GM12878 (cell line): Measurements from ENCODE around the gene ZDHHC9. TPM values are rescaled to one million over a fixed set of nuclear protein-coding genes. Genes with fewer than 3 reads are reported as not detected.

ENCODE experiments used
- ATAC-seq: fragments of 200-7000 bp; cut with Tn5 transposase; 3 replicates; pipeline ENCODE4 v1.9.1; 2020; ENCODE audit warnings: mild to moderate bottlenecking, moderate library complexity
- BruUV-seq: library from RNA; stranded (reverse); fragments of 400-500 nt; replicated peaks from 2 replicates; lab custom pipeline; 2021; lab: Mats Ljungman, UMichigan
- CTCF ChIA-PET: fragments of 300-600 bp; sonication (Branson Sonifier 250); formaldehyde crosslinking; extraction: SDS; loops from one replicate; lab custom pipeline; 2021; ENCODE audit warnings: inconsistent platforms; lab: Yijun Ruan, JAX
- POLR2A ChIA-PET: fragments of 350-600 bp; formaldehyde crosslinking; extraction: SDS; loops from one replicate; lab custom pipeline; 2021; ENCODE audit warnings: inconsistent platforms; lab: Charles Lee
- RAD21 ChIA-PET: fragments of 300-600 bp; sonication (Branson Sonifier 250); formaldehyde crosslinking; loops from one replicate; lab custom pipeline; 2023; ENCODE audit warnings: antibody characterized with exemption; ENCODE audit not compliant: unreplicated experiment; lab: Charles Lee
- SMC1A ChIA-PET: fragments of 300-600 bp; sonication (Branson Sonifier 250); formaldehyde crosslinking; loops from one replicate; lab custom pipeline; 2023; ENCODE audit not compliant: unreplicated experiment, uncharacterized antibody; lab: Charles Lee
- DNase-seq: peaks from one replicate; pipeline ENCODE4 v3.0.0-alpha.2; 2011; ENCODE audit warnings: low read depth, low spot score
- FAIRE-seq: peaks from 3 replicates; lab custom pipeline; 2011; peaks lifted over from hg19 to GRCh38; lab: Jason Lieb, UNC
- H2AFZ ChIP-seq: 2 replicates; pipeline ENCODE4 v1.6.0; 2011; ENCODE audit warnings: low read depth, low read length, control low read depth; ENCODE audit not compliant: control insufficient read depth
- H3K27ac ChIP-seq: 2 replicates; pipeline ENCODE4 v1.5.1; 2011; ENCODE audit warnings: control low read depth; ENCODE audit not compliant: control insufficient read depth, insufficient read depth
- H3K27me3 ChIP-seq, 2 experiments: replicated peaks in 1 of 2; 2 replicates each; pipeline versions ENCODE4 v1.6.0 to v1.6.1; 2011; ENCODE audit warnings: low read length in 1 of 2; ENCODE audit not compliant: control insufficient read depth in 2 of 2, insufficient read depth in 2 of 2
- H3K36me3 ChIP-seq, 2 experiments: 2 replicates each; pipeline ENCODE4 v1.5.1; 2011; ENCODE audit warnings: low read length in 1 of 2; ENCODE audit not compliant: control insufficient read depth in 2 of 2, insufficient read depth in 2 of 2
- H3K4me1 ChIP-seq: 2 replicates; pipeline ENCODE4 v1.6.1; 2011; ENCODE audit warnings: mild to moderate bottlenecking, low read length, moderate library complexity, mixed read lengths; ENCODE audit not compliant: control insufficient read depth, insufficient read depth
- H3K4me2 ChIP-seq: 2 replicates; pipeline ENCODE4 v1.6.0; 2011; ENCODE audit warnings: control low read depth; ENCODE audit not compliant: control insufficient read depth, insufficient read depth
- H3K4me3 ChIP-seq: fragments of 200-600 bp; sonication (generic); 2 replicates; pipeline ENCODE4 v1.5.1; 2016
- H3K79me2 ChIP-seq: 2 replicates; pipeline ENCODE4 v1.6.0; 2011; ENCODE audit warnings: low read length; ENCODE audit not compliant: control insufficient read depth, insufficient read depth
- H3K9ac ChIP-seq: 2 replicates; pipeline ENCODE4 v1.8.0; 2011; ENCODE audit warnings: low read length, control low read depth, mixed read lengths; ENCODE audit not compliant: control insufficient read depth, insufficient read depth
- H3K9me3 ChIP-seq: replicated peaks from 3 replicates; pipeline ENCODE4 v1.5.1; 2011; ENCODE audit warnings: mild to moderate bottlenecking, low read length; ENCODE audit not compliant: control insufficient read depth, insufficient read depth
- H4K20me1 ChIP-seq: 2 replicates; pipeline ENCODE4 v1.6.0; 2011; ENCODE audit not compliant: control insufficient read depth, insufficient read depth
- BACH1 ChIP-seq: fragments of 450-650 bp; IDR thresholded peaks from 2 replicates; pipeline ENCODE4 v1.6.1; 2017; ENCODE audit warnings: mild to moderate bottlenecking, borderline replicate concordance
- FOXM1 ChIP-seq: IDR thresholded peaks from 2 replicates; pipeline ENCODE4 v1.6.1; 2012; ENCODE audit warnings: low read depth, mild to moderate bottlenecking, inconsistent platforms, low read length, moderate library complexity
- HDAC2 ChIP-seq: fragments of 200-600 bp; sonication (generic); IDR thresholded peaks from 2 replicates; pipeline ENCODE4 v1.6.1; 2017
- MEF2B ChIP-seq: fragments of 450-650 bp; IDR thresholded peaks from 2 replicates; pipeline ENCODE4 v1.6.1; 2018; ENCODE audit warnings: mild to moderate bottlenecking, moderate library complexity; ENCODE audit not compliant: partially characterized antibody, poor library complexity, severe bottlenecking
- MTA3 ChIP-seq: IDR thresholded peaks from 2 replicates; pipeline ENCODE4 v1.6.1; 2012; ENCODE audit warnings: low read length, inconsistent platforms, borderline replicate concordance
- MXI1 ChIP-seq: fragments of 150-350 bp; IDR thresholded peaks from 2 replicates; pipeline ENCODE4 v1.6.1; 2011; ENCODE audit warnings: low read depth, mild to moderate bottlenecking, inconsistent platforms, low read length, improper control_type of control experiment
- POLR2AphosphoS2 ChIP-seq: IDR thresholded peaks from 2 replicates; pipeline ENCODE4 v1.6.1; 2011; ENCODE audit warnings: low read depth, mild to moderate bottlenecking, low read length, improper control_type of control experiment, moderate library complexity
- RAD51 ChIP-seq: fragments of 450-650 bp; IDR thresholded peaks from 2 replicates; pipeline ENCODE4 v1.6.1; 2016; ENCODE audit warnings: moderate library complexity, mild to moderate bottlenecking, inconsistent platforms
- SREBF2 ChIP-seq: IDR thresholded peaks from 2 replicates; pipeline ENCODE4 v1.6.1; 2012; ENCODE audit warnings: mild to moderate bottlenecking, low read length
- YBX1 ChIP-seq: fragments of 450-650 bp; IDR thresholded peaks from 2 replicates; pipeline ENCODE4 v1.6.1; 2016; ENCODE audit warnings: antibody characterized with exemption
- ZZZ3 ChIP-seq: IDR thresholded peaks from 2 replicates; pipeline ENCODE4 v1.6.1; 2011; ENCODE audit warnings: low read depth; ENCODE audit not compliant: control insufficient read depth, insufficient read length
- WGBS: methylation state at CpG from one replicate; pipeline ENCODE4 v1.1.6; 2016; ENCODE audit warnings: low lambda C conversion rate; ENCODE audit not compliant: insufficient replicate concordance, insufficient coverage; ENCODE audit errors: missing lambda C conversion rate; 5-methylcytosine and 5-hydroxymethylcytosine counted together
- in situ Hi-C: fragments of 300-500 bp; cut with MboI; formaldehyde crosslinking; loops from 9 replicates; pipeline ENCODE4 v1.14.3; 2018; ENCODE audit warnings: mixed read lengths
- intact Hi-C: fragments of 100-400 bp; cut with micrococcal nuclease; formaldehyde crosslinking; loops from one replicate; pipeline ENCODE4 v1.14.2; 2022; ENCODE audit not compliant: unreplicated experiment
- polyA plus RNA-seq, 11 experiments: library from polyadenylated mRNA; depleted of rRNA in 4 of 11; unstranded in 6 of 11; stranded (reverse) in 5 of 11; fragments of >200 nt; fragmentation: Nextera tagmentation in 4 of 11; fragmentation: Illumina TruSeq in 1 of 11; extraction: Ambion mirVana in 4 of 11; extraction: Trizol in 1 of 11; gene quantifications; 1 replicate in 1 of 11; 2 replicates in 10 of 11; pipeline versions ENCODE4 v1.2.1 to v1.2.3, GENCODE V29; 2011 to 2016; ENCODE audit warnings: inconsistent platforms in 2 of 11, missing spikeins in 2 of 11, low read depth in 1 of 11
- total RNA-seq, 4 experiments: library from RNA; depleted of rRNA in 3 of 4; stranded (reverse); fragments of >200 nt in 3 of 4; fragmentation: Illumina TruSeq in 1 of 4; extraction: Trizol in 1 of 4; gene quantifications; 2 replicates each; pipeline versions ENCODE4 v1.2.1 to v1.2.3, GENCODE V29; 2013 to 2021
- TF ChIP-seq, protein P1 (sequence below): fragments of 450-650 bp; IDR thresholded peaks from 2 replicates; pipeline ENCODE4 v1.6.1; 2017; ENCODE audit warnings: mild to moderate bottlenecking, low read depth, inconsistent platforms; ENCODE audit not compliant: poor library complexity, severe bottlenecking
- TF ChIP-seq, protein P2 (sequence below): fragments of 450-650 bp; IDR thresholded peaks from 2 replicates; pipeline ENCODE4 v1.6.1; 2017; ENCODE audit warnings: low read depth, mild to moderate bottlenecking, moderate library complexity
- TF ChIP-seq, protein P3 (sequence below): fragments of 450-650 bp; formaldehyde crosslinking; IDR thresholded peaks from 2 replicates; pipeline ENCODE4 v1.4.0; 2020; ENCODE audit warnings: mild to moderate bottlenecking, moderate library complexity

The ZDHHC9 gene
- total and polyA plus RNA-seq, 10 of the 15 experiments (the other 5 are each of a cell fraction or from before 2014, with no cell fraction given), result 1.8 to 13.0 (median 5.4) TPM

DNA sequence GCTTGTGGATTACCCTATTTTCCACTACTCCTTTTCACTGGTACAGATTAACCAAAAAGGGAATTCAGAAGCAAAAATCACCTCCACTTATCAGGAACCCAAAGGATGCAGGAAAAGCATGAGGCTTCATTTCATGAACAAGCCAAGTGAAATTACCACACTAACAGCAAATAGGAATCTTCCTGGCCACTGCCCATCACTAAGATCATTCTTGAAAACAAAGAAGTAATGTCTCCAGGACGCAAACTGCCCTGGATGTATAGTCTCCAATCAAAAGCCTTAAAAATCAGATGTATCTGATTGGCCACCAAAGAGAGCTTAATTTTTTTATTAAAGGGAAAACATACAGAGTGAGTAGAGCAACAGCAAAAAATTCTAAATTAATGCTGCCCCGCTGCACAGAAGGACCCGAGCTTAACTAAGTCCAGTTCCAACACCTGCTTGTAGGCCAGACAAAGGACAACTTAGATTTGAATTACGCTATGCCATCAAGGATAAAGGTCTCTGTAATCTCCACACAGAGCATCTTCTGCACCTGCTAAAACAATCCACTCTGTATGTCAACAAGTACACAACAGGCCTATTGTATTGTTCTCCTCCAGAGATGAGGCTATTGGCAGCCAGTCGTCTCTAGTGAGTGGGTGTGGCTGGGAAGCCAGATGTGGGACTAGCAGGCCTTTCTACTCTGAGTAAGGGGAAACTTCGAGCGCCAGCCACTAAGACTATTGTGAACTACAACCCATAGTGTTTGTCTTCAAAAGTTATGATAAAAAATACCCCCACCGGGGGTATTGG is 12.4 kb downstream of the ZDHHC9 start:
- ChIA-PET SMC1A (interaction anchor here (1.0 to 1.9 kb wide), 5 partner anchors 48 to 195 kb away, joined by 3 to 6 read pairs (median 3); no protein-coding TSS in a partner anchor), CTCF (interaction anchor here (0.8 to 3.1 kb wide), 4 partner anchors 8 to 221 kb away, joined by 3 to 12 read pairs (median 3); no protein-coding TSS in a partner anchor), RAD21 (no interaction called here), POLR2A (interaction anchor here (0.7 kb wide), 1 partner anchor 13 kb away, joined by 7 read pairs; the partner anchor contains the start of gene ZDHHC9)
- no peak overlapping the region for H3K9ac ChIP-seq
- ATAC-seq (no peak), FAIRE-seq (no peak), DNase-seq (no peak)
- in situ Hi-C loops (no loop called here), intact Hi-C loops (no loop called here)
- H3K27ac ChIP-seq, result no peak overlapping the region
- H3K36me3 ChIP-seq, result no peaks in the 10 kb centered on the region
- no TSS peak for BruUV-seq
- no peaks in the 10 kb centered on the region for H3K9me3 ChIP-seq
- no peak overlapping the region for H3K4me3 ChIP-seq
- H3K4me1 ChIP-seq, result no peaks in the 10 kb centered on the region
- no peaks in the 10 kb centered on the region; a peak in 1 of 4 replicates for H3K27me3 ChIP-seq
- no peaks in the 10 kb centered on the region for H4K20me1 ChIP-seq
- WGBS, result 46% methylated on average over 8 of the region's 8 CpGs
- H3K79me2 ChIP-seq, result no peaks in the 10 kb centered on the region
- no peak overlapping the region for H2AFZ ChIP-seq
- H3K4me2 ChIP-seq, result no peak overlapping the region
- TF ChIP-seq ZZZ3 (no peak), RAD51 (no peak), HDAC2 (no peak), FOXM1 (no peak), MXI1 (no peak), MTA3 (no peak), BACH1 (no peak), POLR2AphosphoS2 (no peak), SREBF2 (no peak), YBX1 (no peak), MEF2B (no peak)
- TF ChIP-seq, protein P1, sequence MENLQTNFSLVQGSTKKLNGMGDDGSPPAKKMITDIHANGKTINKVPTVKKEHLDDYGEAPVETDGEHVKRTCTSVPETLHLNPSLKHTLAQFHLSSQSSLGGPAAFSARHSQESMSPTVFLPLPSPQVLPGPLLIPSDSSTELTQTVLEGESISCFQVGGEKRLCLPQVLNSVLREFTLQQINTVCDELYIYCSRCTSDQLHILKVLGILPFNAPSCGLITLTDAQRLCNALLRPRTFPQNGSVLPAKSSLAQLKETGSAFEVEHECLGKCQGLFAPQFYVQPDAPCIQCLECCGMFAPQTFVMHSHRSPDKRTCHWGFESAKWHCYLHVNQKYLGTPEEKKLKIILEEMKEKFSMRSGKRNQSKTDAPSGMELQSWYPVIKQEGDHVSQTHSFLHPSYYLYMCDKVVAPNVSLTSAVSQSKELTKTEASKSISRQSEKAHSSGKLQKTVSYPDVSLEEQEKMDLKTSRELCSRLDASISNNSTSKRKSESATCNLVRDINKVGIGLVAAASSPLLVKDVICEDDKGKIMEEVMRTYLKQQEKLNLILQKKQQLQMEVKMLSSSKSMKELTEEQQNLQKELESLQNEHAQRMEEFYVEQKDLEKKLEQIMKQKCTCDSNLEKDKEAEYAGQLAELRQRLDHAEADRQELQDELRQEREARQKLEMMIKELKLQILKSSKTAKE, result no peak
- TF ChIP-seq, protein P2, sequence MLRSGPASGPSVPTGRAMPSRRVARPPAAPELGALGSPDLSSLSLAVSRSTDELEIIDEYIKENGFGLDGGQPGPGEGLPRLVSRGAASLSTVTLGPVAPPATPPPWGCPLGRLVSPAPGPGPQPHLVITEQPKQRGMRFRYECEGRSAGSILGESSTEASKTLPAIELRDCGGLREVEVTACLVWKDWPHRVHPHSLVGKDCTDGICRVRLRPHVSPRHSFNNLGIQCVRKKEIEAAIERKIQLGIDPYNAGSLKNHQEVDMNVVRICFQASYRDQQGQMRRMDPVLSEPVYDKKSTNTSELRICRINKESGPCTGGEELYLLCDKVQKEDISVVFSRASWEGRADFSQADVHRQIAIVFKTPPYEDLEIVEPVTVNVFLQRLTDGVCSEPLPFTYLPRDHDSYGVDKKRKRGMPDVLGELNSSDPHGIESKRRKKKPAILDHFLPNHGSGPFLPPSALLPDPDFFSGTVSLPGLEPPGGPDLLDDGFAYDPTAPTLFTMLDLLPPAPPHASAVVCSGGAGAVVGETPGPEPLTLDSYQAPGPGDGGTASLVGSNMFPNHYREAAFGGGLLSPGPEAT, result no peak
- TF ChIP-seq, protein P3, sequence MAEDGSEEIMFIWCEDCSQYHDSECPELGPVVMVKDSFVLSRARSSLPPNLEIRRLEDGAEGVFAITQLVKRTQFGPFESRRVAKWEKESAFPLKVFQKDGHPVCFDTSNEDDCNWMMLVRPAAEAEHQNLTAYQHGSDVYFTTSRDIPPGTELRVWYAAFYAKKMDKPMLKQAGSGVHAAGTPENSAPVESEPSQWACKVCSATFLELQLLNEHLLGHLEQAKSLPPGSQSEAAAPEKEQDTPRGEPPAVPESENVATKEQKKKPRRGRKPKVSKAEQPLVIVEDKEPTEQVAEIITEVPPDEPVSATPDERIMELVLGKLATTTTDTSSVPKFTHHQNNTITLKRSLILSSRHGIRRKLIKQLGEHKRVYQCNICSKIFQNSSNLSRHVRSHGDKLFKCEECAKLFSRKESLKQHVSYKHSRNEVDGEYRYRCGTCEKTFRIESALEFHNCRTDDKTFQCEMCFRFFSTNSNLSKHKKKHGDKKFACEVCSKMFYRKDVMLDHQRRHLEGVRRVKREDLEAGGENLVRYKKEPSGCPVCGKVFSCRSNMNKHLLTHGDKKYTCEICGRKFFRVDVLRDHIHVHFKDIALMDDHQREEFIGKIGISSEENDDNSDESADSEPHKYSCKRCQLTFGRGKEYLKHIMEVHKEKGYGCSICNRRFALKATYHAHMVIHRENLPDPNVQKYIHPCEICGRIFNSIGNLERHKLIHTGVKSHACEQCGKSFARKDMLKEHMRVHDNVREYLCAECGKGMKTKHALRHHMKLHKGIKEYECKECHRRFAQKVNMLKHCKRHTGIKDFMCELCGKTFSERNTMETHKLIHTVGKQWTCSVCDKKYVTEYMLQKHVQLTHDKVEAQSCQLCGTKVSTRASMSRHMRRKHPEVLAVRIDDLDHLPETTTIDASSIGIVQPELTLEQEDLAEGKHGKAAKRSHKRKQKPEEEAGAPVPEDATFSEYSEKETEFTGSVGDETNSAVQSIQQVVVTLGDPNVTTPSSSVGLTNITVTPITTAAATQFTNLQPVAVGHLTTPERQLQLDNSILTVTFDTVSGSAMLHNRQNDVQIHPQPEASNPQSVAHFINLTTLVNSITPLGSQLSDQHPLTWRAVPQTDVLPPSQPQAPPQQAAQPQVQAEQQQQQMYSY, result no peak
